ENCODE data around the gene TBC1D14. TPM values are rescaled to one million over a fixed set of nuclear protein-coding genes. Genes with fewer than 3 reads are reported as not detected.

TBC1D14 gene
- total RNA-seq, 1 experiment from 2014 or later, result 50.2 TPM

GRCh38 chr4:6876440-6876839 is 33.2 kb upstream of the TBC1D14 start:
- no peaks in the 10 kb centered on the region for H4K20me1 ChIP-seq (ENCODE audit: control insufficient read depth, insufficient read depth, insufficient read length)
- no peak overlapping the region for H2BK12ac ChIP-seq (ENCODE audit: insufficient read length, low read depth, low read length)
- no peaks in the 10 kb centered on the region for H3K4me1 ChIP-seq (ENCODE audit: insufficient read depth, low read length)
- no peaks in the 10 kb centered on the region for H3K9me3 ChIP-seq (ENCODE audit: control insufficient read depth, low read depth, low read length)
- no peaks in the 10 kb centered on the region for H3K23me2 ChIP-seq (ENCODE audit: insufficient read length, low read depth, low read length, poor library complexity, severe bottlenecking)
- no peak overlapping the region for H3K56ac ChIP-seq (ENCODE audit: insufficient read length, low read depth, low read length)
- no peak overlapping the region for H2BK5ac ChIP-seq (ENCODE audit: insufficient read length, low read length)
- no peak overlapping the region for H4K8ac ChIP-seq (replicated peaks; ENCODE audit: insufficient read length, low read depth, low read length)
- no peak for DNase-seq
- H2BK15ac ChIP-seq (ENCODE audit: low read depth, low read length), result no peak overlapping the region
- H3K27me3 Mint-ChIP-seq (ENCODE audit: low read depth), result peaks cover 1% of the 10 kb centered on the region; the same call in 1 of the 2 replicates
- H3K4me2 ChIP-seq (ENCODE audit: insufficient read depth, insufficient read length, low read length), result no peak overlapping the region
- TF ChIP-seq CTCF (conservative IDR thresholded peaks at IDR 0.05), result no peak
- no peak overlapping the region for H3K18ac ChIP-seq (ENCODE audit: insufficient read length, low read depth, low read length)
- H2AK5ac ChIP-seq (ENCODE audit: insufficient read length, low read length), result no peak overlapping the region
- no peaks in the 10 kb centered on the region for H3K79me2 ChIP-seq (ENCODE audit: insufficient read depth, low read length)
- H3K27me3 ChIP-seq (ENCODE audit: insufficient read depth, low read length), result no peaks in the 10 kb centered on the region
- no peak overlapping the region for H3K14ac ChIP-seq (ENCODE audit: insufficient read depth, low read length)
- H3K27ac Mint-ChIP-seq, result peak overlapping the region in 1 of 3 experiments; percentile 68; a peak in 2 of 7 replicates
- H3T11ph ChIP-seq (ENCODE audit: low read length), result no peak overlapping the region
- no peak overlapping the region for H3K9ac ChIP-seq (ENCODE audit: extremely low read depth, insufficient read length, low read length)
- H3K27ac ChIP-seq (ENCODE audit: insufficient read length, low read depth, low read length), result no peak overlapping the region
- no peak overlapping the region for H2BK20ac ChIP-seq (ENCODE audit: low read depth, low read length, poor library complexity, severe bottlenecking)
- no peak overlapping the region for H3K4me3 Mint-ChIP-seq
- no peak overlapping the region for H3K23ac ChIP-seq (ENCODE audit: insufficient read length, low read depth, low read length)
- peaks cover 0 to 4% of the 10 kb centered on the region in 2 experiments; a peak in 2 of 4 replicates for H3K4me1 Mint-ChIP-seq
- H2BK120ac ChIP-seq (ENCODE audit: low read depth, low read length, poor library complexity, severe bottlenecking), result no peak overlapping the region
- H3K9me3 Mint-ChIP-seq, result no peaks in the 10 kb centered on the region
- peaks cover 28 to 81% (median 73%) of the 10 kb centered on the region in 3 experiments; a peak in 6 of 7 replicates for H3K36me3 Mint-ChIP-seq (ENCODE audit: insufficient read depth in 1 of 3, low read depth in 3 of 3)
- WGBS (ENCODE audit: extremely low coverage, insufficient read length, low lambda C conversion rate), result no CpG with 5 or more reads among the region's 5 CpGs
- no peak overlapping the region for H4K5ac ChIP-seq (ENCODE audit: insufficient read length, low read depth, low read length)
- H3K4ac ChIP-seq (ENCODE audit: low read depth, low read length), result no peak overlapping the region
- no peaks in the 10 kb centered on the region for H3K79me1 ChIP-seq (ENCODE audit: insufficient read depth, low read depth, low read length, poor library complexity, severe bottlenecking)
- no peak overlapping the region for H4K91ac ChIP-seq (ENCODE audit: insufficient read length, low read depth, low read length)
- H2AFZ ChIP-seq (ENCODE audit: low read length), result no peak overlapping the region
